ENCODE measurements around the gene TRPC4AP. TPM values are rescaled to one million over a fixed set of nuclear protein-coding genes. Genes with fewer than 3 reads are reported as not detected.

TRPC4AP gene
- total and polyA plus RNA-seq, 10 of the 15 experiments (the other 5 are each of a cell fraction or from before 2014, with no cell fraction given), result 1.1 to 61.7 (median 41.2) TPM

DNA sequence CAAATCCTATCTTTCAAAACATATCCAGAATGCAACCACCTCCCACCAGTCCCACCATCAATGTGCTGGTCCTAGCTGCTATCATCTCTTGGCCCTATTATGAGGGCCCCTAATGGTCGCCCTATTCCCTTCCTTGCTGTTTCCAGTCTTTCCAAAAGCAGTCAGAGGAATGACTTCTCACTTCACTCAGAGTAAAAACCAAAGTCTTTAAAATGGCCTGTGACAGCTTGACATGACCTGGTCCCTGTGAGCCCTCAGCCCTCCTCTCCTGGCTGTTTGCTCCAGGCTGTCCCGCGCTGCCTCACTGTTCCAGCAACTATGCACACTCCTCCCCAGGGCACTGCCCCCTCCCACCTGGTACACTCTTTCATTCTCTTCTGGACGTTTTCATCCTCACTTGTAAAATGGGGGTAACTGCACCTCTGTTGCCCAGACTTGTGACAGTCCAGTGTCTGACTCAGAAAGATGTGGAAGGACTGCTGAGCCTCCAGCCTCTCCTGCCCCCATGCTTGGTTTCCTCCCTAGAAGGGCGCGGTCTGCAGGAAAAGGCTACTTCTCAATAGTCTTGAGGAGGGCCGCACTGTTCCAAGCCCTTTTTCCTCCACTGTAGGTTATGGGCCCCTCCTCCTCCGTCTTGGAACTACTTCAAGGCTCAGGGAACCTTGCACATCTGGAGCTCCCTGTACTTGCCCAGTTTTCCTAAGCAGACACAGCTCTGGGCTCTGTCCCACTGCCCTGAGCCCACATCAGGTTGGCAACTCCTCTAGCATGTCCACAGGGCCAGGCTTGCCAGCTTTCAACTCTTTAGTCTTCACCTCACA is 72.3 kb downstream of the TRPC4AP start:
- H2AFZ ChIP-seq (ENCODE audit: control insufficient read depth, low read depth, low read length), result no peak overlapping the region
- H3K4me1 ChIP-seq (ENCODE audit: control insufficient read depth, insufficient read depth, low read length), result no peaks in the 10 kb centered on the region
- in situ Hi-C loops (cut with MboI) (no loop called here), intact Hi-C loops (cut with micrococcal nuclease; ENCODE audit: unreplicated experiment) (no loop called here)
- no peaks in the 10 kb centered on the region for H3K79me2 ChIP-seq (ENCODE audit: control insufficient read depth, insufficient read depth, low read length)
- ChIA-PET POLR2A (interaction anchor here (0.6 kb wide), 1 partner anchor 1842 kb away, joined by 3 read pairs; no protein-coding TSS in a partner anchor), SMC1A (ENCODE audit: uncharacterized antibody, unreplicated experiment) (no interaction called here), CTCF (no interaction called here), RAD21 (ENCODE audit: unreplicated experiment) (no interaction called here)
- no peaks in the 10 kb centered on the region; the same call in 1 of the 2 replicates for H4K20me1 ChIP-seq (ENCODE audit: control insufficient read depth, insufficient read depth)
- BruUV-seq (replicated peaks), result no TSS peak
- no peak for ATAC-seq
- H3K27ac ChIP-seq (ENCODE audit: control insufficient read depth, insufficient read depth), result no peak overlapping the region
- no peak for FAIRE-seq
- H3K4me3 ChIP-seq, result no peak overlapping the region
- H3K36me3 ChIP-seq (ENCODE audit: control insufficient read depth in 2 of 2, insufficient read depth in 2 of 2, low read length in 1 of 2), result peaks cover 6 to 24% of the 10 kb centered on the region in 2 experiments; a peak in 3 of 4 replicates
- no peaks in the 10 kb centered on the region for H3K9me3 ChIP-seq (replicated peaks; ENCODE audit: control insufficient read depth, insufficient read depth, low read length)
- no peak overlapping the region for H3K9ac ChIP-seq (ENCODE audit: control insufficient read depth, insufficient read depth, low read length)
- WGBS (ENCODE audit: insufficient coverage, insufficient replicate concordance, low lambda C conversion rate, missing lambda C conversion rate), result 88% methylated on average over 8 of the region's 8 CpGs
- H3K4me2 ChIP-seq (ENCODE audit: control insufficient read depth, insufficient read depth), result no peak overlapping the region
- TF ChIP-seq POLR2AphosphoS5 (IDR thresholded peaks at IDR 0.05; ENCODE audit: low read length) (no peak), NFIC (IDR thresholded peaks at IDR 0.05; ENCODE audit: low read depth, low read length) (no peak), MEF2B (IDR thresholded peaks at IDR 0.05; ENCODE audit: partially characterized antibody, poor library complexity, severe bottlenecking) (no peak), ZNF622 (IDR thresholded peaks at IDR 0.05) (no peak), EZH2 (IDR thresholded peaks at IDR 0.05; ENCODE audit: borderline replicate concordance, control insufficient read depth, low read depth, low read length) (no peak), NFYA (IDR thresholded peaks at IDR 0.05; ENCODE audit: borderline replicate concordance, low read depth, low read length) (no peak), SREBF1 (IDR thresholded peaks at IDR 0.05; ENCODE audit: low read length) (no peak), LARP7 (IDR thresholded peaks at IDR 0.05) (no peak), JUNB (IDR thresholded peaks at IDR 0.05) (no peak)
- H3K27me3 ChIP-seq (replicated peaks in 1 of 2; ENCODE audit: control insufficient read depth in 2 of 2, insufficient read depth in 2 of 2, low read length in 1 of 2), result no peaks in the 10 kb centered on the region
- no peak for DNase-seq (ENCODE audit: low read depth, low spot score)

All from GM12878 (cell line).